BE2C (cell line): ENCODE results near the gene TMEM37. TPM values are rescaled to one million over a fixed set of nuclear protein-coding genes. Genes with fewer than 3 reads are reported as not detected.

Source experiments
- DNase-seq: peaks from one replicate; pipeline ENCODE4 v3.0.0-alpha.2; 2020
- H3K27me3 ChIP-seq: fragments of 250-450 bp; sonication (Bioruptor Pico); 2 replicates; pipeline ENCODE4 v1.5.1; 2020; ENCODE audit warnings: mild to moderate bottlenecking
- H3K36me3 ChIP-seq: fragments of 250-450 bp; sonication (Bioruptor Pico); 2 replicates; pipeline ENCODE4 v1.5.1; 2020; ENCODE audit warnings: mild to moderate bottlenecking
- H3K4me1 ChIP-seq: fragments of 250-450 bp; sonication (Bioruptor Pico); 2 replicates; pipeline ENCODE4 v1.5.1; 2020
- H3K4me3 ChIP-seq: 2 replicates; pipeline ENCODE4 v1.5.1; 2011; ENCODE audit warnings: low read depth, low read length
- H3K9me3 ChIP-seq: fragments of 250-450 bp; sonication (Bioruptor Pico); 2 replicates; pipeline ENCODE4 v1.5.1; 2020
- CTCF ChIP-seq: IDR thresholded peaks from 2 replicates; pipeline ENCODE4 v1.5.1; 2012; ENCODE audit warnings: mild to moderate bottlenecking, low read depth, low read length
- polyA plus RNA-seq: library from polyadenylated mRNA; unstranded; fragments of >200 nt; gene quantifications from one replicate; pipeline ENCODE4 v1.2.1, GENCODE V29; 2012; ENCODE audit warnings: low read depth, missing spikeins; ENCODE audit not compliant: insufficient read length, insufficient read depth

Gene TMEM37
- polyA plus RNA-seq: not detected

DNA sequence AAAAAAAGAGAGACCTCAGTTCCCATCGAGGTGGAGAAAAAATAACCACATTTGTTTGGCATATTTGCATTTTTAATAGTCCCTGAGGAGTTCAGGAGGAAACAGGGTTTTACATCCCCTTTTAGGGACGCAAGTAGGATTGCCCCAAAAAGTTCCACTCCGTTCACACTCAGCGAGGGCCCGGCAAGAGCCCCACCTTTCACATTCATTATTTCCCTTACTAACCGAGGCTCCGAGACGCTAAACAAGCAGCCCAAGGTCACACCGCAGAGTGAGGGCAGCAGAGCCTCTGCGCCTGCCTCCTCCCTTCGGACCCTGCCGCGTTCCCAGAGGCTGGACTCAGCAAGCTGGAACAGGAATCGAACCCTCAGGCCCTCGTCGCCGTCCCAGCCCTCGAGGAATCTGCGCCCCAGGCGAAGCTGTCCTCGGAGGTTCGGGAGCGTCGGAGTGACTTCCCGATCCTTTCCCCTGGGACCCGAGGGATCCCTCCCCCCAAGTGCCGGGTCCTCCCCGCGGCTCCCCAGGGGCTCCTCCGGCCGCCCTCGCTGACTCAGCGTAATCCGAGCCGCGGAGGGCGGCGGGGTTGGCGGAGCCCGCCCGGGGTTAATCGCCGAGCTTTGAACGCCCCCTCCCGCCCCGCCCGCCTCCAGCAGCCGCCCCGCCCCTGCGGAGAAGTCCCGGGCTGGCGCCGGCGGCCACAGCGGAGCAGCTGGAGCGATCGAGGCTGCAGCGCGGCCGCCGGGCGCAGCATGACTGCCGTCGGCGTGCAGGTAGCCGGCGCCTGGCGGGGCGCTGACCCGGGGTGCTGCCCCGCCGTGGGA lies at the start of gene TMEM37:
TMEM37 (plus strand) TSS at position 700 of the 821 bp plus-strand sequence; CDS start at position 750, 50 bp downstream.
- peak; percentile 71 for DNase-seq
- no peak for TF ChIP-seq CTCF

DNA sequence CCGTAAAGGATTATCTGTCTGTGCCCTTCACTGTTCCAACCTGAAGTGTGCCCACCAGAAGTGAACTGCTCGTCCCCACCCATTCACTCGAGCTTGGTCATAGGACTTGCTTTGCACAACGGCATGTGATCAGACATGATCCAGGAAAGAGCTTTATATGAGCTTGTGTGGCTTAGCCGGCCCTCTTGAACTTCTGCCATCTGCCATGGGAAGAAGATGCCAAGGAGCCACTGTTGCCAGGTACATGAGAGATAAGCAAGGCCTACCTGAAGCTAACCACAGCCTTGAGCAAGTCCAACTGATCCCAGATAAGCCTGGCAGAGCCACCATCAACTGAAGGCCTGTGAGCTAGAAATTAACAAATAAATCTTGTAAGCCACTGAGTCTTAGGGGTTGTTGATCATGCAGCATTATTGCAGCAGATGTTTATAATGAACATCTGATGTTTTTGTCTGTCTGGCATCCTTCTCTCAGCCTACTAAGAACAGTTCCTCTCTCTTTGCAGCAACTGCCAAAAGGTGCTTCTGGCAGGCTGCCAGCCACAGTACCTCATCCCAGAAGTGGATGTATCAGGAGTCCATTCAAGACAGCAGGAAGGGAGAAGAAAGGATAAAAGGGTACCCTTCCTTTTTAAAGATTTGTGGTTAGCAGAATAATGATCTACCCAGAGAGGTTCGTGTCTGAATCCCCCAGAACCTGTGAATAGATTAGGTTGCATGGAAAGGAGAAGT lies 48.1 kb upstream of the TMEM37 start:
- H3K36me3 ChIP-seq: no peaks in the 10 kb centered on the region
- H3K9me3 ChIP-seq: no peaks in the 10 kb centered on the region
- H3K4me3 ChIP-seq: no peak overlapping the region
- TF ChIP-seq CTCF: no peak
- peak; percentile 11 for DNase-seq
- H3K27me3 ChIP-seq: no peaks in the 10 kb centered on the region
- H3K4me1 ChIP-seq: peaks cover 4% of the 10 kb centered on the region

More for the DNA sequence above, at the start of gene TMEM37:
- no peaks in the 10 kb centered on the region for H3K36me3 ChIP-seq
- H3K9me3 ChIP-seq: no peaks in the 10 kb centered on the region
- H3K4me3 ChIP-seq: peak within 1 kb of the TSS; percentile 41
- no peaks in the 10 kb centered on the region for H3K4me1 ChIP-seq
- no peaks in the 10 kb centered on the region for H3K27me3 ChIP-seq

- no peak for TF ChIP-seq CTCF
- DNase-seq: no peak
These were observed 46.7 kb upstream of the TMEM37 start for GRCh38 chr2:119384971-119385370.

DNA sequence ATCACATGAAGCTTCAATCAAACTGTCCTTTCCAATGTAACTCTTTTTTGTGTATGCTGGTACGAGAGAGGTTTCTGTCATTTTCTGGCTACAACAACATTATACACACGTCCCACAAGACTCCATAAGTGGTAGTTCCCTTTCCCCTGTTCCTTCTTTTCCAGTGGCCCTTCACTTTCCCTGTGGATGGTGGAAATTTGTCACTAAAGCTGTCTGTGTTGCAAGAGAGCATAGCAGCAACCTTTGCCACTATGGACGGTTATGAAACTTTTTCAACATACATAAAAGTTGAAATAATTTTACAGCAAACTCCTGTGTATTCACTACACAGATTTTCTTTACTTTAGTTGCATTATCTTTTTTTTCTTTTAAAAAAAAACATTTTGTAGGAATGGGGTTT lies 46.2 kb upstream of the TMEM37 start:
- DNase-seq: no peak
- H3K4me1 ChIP-seq: peaks cover 7% of the 10 kb centered on the region
- no peaks in the 10 kb centered on the region for H3K36me3 ChIP-seq
- no peak for TF ChIP-seq CTCF
- no peaks in the 10 kb centered on the region for H3K27me3 ChIP-seq
- H3K9me3 ChIP-seq: no peaks in the 10 kb centered on the region
- no peak overlapping the region for H3K4me3 ChIP-seq

More at GRCh38 chr2:119384971-119385370, 46.7 kb upstream of the TMEM37 start:
- Histone ChIP-seq H3K36me3 (no peaks in the 10 kb centered on the region), H3K4me1 (peaks cover 7% of the 10 kb centered on the region), H3K4me3 (no peak overlapping the region), H3K27me3 (no peaks in the 10 kb centered on the region), H3K9me3 (no peaks in the 10 kb centered on the region)

- H3K9me3 ChIP-seq: no peaks in the 10 kb centered on the region
- DNase-seq: no peak
- H3K4me1 ChIP-seq: peaks cover 7% of the 10 kb centered on the region
- H3K4me3 ChIP-seq: no peak overlapping the region
- no peaks in the 10 kb centered on the region for H3K36me3 ChIP-seq
- peak; percentile 17; the same call in 1 of the 2 replicates for TF ChIP-seq CTCF
- no peaks in the 10 kb centered on the region for H3K27me3 ChIP-seq
These were observed 44.1 kb upstream of the TMEM37 start for GRCh38 chr2:119387381-119388129.
